ENCODE data around the gene NAP1L4.

Gene NAP1L4

DNA sequence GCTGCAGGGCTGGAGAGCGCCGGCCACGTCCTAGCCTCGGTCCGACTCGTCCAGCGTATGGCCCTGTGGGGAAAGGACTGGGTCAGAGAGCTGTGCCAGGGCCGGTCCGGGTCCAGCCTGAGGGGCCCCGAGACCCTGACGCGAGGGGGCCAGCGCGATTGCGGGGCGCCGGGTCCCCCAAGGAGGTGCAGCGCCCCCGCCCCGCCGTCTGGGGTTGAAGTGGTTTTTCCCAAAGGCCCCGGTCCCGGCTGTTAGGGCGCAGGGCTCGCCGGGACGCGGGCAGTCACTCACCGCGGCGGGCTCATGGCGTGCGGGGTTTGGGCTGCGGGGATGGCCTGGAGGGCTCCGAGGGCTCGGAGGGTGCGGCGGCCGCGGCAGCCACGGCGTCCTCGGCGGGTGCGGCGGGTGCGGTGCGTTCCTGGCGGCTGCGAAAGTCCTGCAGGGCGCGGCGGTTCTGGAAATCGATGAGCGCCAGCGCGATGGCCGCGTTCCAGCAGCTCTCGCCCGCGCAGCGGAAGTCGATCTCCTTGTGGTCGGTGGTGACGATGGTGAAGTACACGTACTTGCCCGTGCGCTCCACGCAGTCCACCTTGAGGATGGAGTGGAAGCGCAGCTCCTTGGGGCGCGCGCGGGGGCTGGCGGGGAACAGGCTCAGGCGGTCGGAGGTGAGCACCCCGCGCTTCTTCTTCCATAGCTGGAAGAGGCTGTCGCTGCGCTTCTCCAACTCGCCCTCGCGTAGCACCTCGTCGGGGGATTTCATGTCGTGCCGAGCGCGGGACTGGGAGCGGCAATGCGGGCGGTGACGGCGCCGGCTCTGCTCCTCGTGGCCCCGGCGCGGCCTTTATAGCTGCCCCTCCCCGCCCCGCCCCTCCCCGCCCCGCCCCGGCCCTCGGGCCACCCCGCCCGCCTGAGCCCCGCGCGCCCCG is 63.3 kb downstream of the NAP1L4 start, which contains the start of gene PHLDA2:
Gene PHLDA2, minus strand, starts transcription at position 816 of the 926 bp plus-strand sequence. Its CDS starts 56 bp downstream, at position 760.
- TF ChIP-seq, protein P1, sequence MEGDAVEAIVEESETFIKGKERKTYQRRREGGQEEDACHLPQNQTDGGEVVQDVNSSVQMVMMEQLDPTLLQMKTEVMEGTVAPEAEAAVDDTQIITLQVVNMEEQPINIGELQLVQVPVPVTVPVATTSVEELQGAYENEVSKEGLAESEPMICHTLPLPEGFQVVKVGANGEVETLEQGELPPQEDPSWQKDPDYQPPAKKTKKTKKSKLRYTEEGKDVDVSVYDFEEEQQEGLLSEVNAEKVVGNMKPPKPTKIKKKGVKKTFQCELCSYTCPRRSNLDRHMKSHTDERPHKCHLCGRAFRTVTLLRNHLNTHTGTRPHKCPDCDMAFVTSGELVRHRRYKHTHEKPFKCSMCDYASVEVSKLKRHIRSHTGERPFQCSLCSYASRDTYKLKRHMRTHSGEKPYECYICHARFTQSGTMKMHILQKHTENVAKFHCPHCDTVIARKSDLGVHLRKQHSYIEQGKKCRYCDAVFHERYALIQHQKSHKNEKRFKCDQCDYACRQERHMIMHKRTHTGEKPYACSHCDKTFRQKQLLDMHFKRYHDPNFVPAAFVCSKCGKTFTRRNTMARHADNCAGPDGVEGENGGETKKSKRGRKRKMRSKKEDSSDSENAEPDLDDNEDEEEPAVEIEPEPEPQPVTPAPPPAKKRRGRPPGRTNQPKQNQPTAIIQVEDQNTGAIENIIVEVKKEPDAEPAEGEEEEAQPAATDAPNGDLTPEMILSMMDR (IDR thresholded peaks at IDR 0.05; ENCODE audit: extremely low read depth, missing control alignments), result no peak
- DNase-seq (ENCODE audit: low spot score), result peak; percentile 81

DNA sequence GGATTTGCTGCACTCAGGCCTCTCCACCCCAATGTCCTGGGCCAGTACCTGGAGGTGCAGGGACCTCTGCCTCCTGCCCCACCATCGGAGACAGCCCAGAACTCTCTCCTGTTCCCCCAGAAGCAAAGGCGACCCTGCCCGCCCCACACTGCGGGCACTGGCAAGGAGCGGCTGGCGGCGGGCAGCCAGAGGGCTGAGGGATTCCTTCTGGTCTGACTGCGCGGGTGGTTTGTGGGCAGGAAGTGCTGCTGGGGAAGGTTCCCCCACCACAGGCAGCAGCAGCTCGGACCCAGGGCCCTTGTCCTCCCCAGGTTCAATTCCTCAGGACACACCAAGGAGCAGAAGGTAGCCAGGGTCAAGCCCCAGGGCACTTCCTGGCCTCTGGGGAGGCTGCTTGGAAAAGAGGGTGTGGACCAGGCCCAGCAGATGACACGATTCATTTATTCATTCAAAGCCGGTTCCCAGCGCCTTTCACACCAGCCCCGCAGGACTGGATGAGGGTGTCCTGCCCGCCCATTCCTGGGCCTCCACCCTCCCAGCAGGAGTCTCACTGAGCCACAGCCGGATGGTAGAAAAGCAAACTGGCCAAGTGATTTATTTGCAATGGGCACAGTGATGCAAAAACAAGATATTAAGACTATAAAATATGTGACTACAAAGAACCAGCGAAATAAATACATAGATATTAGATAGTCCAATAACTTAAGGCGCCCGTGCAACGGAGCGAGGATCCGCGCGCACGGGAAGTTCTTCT is 64.1 kb downstream of the NAP1L4 start:
- peak; percentile 49 for DNase-seq (ENCODE audit: low spot score)
- TF ChIP-seq, protein P1 (IDR thresholded peaks at IDR 0.05; ENCODE audit: extremely low read depth, missing control alignments), result no peak

DNA sequence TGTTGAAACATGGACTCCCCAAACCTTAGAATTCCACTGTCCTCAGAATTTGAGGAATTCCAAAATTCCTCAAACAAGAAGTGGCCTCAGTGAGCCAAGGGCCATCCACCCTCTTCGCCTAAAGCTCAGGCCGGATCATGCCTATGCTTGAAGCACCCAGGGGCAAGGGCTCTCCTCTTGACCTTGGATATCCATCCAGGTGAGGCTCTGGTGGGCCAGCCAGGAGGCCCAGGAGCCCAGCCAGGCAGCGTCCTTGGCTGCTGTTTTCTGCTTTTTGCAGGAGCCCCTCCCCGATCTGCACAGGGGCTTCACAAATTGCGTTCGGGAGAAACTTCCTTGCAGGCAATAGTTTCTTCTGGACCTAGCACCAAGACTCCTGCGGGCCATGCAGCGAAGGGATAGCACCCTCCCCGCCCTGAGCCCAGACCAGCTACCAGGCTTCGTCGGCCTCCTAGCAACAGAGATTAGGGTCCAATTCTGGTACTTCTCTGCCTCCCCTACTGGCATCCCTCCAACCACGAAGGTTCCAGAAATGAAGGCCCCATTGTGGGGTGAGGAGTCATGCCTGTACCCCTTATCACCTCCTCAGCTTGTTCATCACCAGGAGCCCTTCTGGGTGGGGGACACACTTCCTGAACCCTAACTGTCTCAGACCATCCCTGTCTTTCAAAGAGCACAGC is 64.9 kb downstream of the NAP1L4 start:
- no peak for DNase-seq (ENCODE audit: low spot score)
- TF ChIP-seq, protein P1 (IDR thresholded peaks at IDR 0.05; ENCODE audit: extremely low read depth, missing control alignments), result no peak

DNA sequence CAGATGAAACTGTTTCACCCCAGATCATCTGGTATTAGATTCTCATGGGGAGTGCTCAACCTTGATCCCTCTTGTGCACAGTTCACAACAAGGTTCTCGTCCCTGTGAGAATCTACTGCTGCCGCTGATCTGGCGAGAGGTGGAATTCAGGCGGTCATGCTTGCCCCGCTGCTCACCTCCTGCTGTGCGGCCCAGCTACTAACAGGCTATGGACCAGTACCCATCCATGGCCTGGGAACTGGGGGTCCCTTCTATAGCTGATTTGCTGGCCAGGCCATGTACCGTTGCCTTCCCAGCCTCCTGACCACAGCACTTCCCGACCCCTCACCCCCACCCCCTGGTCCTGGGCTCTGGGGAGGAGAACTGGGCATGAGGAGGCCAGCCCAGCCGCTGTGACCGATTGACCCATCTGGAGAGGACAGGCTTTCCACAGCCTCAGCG is 65.5 kb downstream of the NAP1L4 start:
- DNase-seq (ENCODE audit: low spot score), result no peak
- TF ChIP-seq, protein P1 (IDR thresholded peaks at IDR 0.05; ENCODE audit: extremely low read depth, missing control alignments), result no peak

DNA sequence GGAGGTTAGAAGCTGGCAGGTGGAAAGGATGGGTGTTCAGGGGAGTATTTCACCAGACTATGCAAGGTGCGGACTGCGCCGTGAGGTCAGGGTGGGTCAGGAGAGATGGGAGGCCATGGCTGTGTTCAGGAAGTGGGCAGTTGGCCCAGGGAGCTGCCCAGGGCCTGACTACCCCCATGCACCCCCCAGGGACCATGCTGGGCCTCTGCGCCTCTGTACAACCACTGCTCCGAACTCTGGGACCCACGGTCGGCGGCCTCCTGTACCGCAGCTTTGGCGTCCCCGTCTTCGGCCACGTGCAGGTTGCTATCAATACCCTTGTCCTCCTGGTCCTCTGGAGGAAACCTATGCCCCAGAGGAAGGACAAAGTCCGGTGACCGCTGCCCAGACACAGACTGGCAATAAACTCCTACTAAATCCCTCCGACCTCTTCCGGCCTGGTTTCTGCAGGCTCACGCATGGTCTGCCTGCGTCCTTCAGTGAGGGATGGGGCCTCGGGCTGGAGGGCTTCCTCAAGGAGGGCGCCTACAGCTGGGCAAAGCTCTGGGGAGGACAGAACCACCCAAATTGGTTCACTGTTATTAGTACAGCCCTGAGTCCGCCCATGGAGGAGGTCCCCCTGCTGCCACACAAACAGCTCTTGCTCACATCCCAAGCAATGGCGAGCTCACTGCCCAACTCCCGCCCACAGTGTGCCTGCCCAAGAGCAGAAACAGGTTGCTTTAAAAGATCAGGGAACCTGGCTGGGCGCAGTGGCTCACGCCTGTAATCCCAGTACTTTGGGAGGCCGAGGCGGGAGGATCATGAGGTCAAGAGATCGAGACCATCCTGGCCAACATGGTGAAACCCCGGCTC is 67.1 kb downstream of the NAP1L4 start:
- TF ChIP-seq, protein P1 (IDR thresholded peaks at IDR 0.05; ENCODE audit: extremely low read depth, missing control alignments), result no peak

DNA sequence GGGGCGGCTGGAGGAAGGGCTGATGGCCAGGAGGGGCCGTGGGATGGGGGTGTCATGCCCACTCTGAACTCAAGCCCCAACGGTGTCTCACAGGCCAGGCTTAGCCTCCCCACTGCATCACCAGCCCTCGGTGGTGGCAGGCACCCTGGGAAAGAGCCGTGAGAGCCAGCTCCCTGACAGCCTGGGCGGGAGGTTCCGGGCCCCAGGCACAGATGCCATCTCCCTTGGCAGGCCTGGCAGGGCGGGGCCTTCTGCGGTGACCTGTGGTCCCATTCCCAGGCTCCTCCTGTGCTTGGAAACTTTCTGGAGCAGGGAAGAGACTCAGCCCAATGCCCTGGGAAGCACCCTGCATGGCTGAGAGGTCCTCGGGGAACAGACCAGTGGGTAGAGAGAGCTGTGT is 67.7 kb downstream of the NAP1L4 start:
- TF ChIP-seq, protein P1 (IDR thresholded peaks at IDR 0.05; ENCODE audit: extremely low read depth, missing control alignments), result no peak
- DNase-seq (ENCODE audit: low spot score), result no peak

More for the DNA sequence above, 67.1 kb downstream of the NAP1L4 start:
- DNase-seq (ENCODE audit: low spot score), result no peak
